GM12872 (cell line): ENCODE measurements around the gene ITGB2.

Experiments
- CTCF ChIP-seq: IDR thresholded peaks from 3 replicates; pipeline ENCODE4 v1.5.1; 2011; ENCODE audit warnings: low read depth, mild to moderate bottlenecking, low read length, moderate library complexity; ENCODE audit not compliant: insufficient read depth

Gene ITGB2

GRCh38 chr21:44846224-44846484 is 74.5 kb downstream of the ITGB2 start:
- no peak for TF ChIP-seq CTCF

- peak; percentile 61 for TF ChIP-seq CTCF
These were observed 75.1 kb downstream of the ITGB2 start for GRCh38 chr21:44845418-44846223.

GRCh38 chr21:44844256-44844655 is 76.4 kb downstream of the ITGB2 start:
- no peak for TF ChIP-seq CTCF

GRCh38 chr21:44842721-44843445 is 77.8 kb downstream of the ITGB2 start:
- TF ChIP-seq CTCF: no peak

- no peak for TF ChIP-seq CTCF
These were observed 78.6 kb downstream of the ITGB2 start for GRCh38 chr21:44842087-44842486.

- no peak for TF ChIP-seq CTCF
These were observed 79.9 kb downstream of the ITGB2 start for GRCh38 chr21:44840771-44841170.

- TF ChIP-seq CTCF: no peak
These were observed 81.7 kb downstream of the ITGB2 start for GRCh38 chr21:44838951-44839350.
